Heart left ventricle (tissue), 13 donors: ENCODE data around the gene TBC1D4.

Source experiments
- POLR2A ChIP-seq, 2 donors: fragments of 450-650 bp; IDR thresholded peaks; one replicate each; pipeline ENCODE4 v1.6.1; 2017; ENCODE audit warnings: antibody characterized with exemption in 2 of 2, mild to moderate bottlenecking in 2 of 2, moderate library complexity in 2 of 2
- TF ChIP-seq, protein P1 (sequence below), 12 donors: fragments of 200-600 bp; sonication (generic) in 4 of 12; IDR thresholded peaks; one replicate each; pipeline versions ENCODE4 v1.5.0 to v1.8.0; 2018 to 2022; ENCODE audit warnings: antibody characterized with exemption in 12 of 12, mild to moderate bottlenecking in 5 of 12
- donor health status: ischemic (EF 13 %, LVEDD 7.1; RV severe dilation, severe dysfunction).
- donor health status: DM: no; HTN: yes; CAD: no.
- donor health status: DM: no; HTN: no; CAD: no.
- donor health status: ischemic (EF 25% LVEDD 6.9; RV normal size, moderate dysfunction).
- donor health status: ischemic (EF 25% LVEDD 5.7; RV mildly dilated, moderate dysfunction).
- donor health status: ischemic (EF 35%, LVEDD 5.7; RV mildly dilated, moderate dysfunction).
- donor health status: nonischemic (EF 11% LVEDD 7.7; RV severe dilation, severe dysfunction).
- donor health status: DM: yes; HTN: yes; CAD: no.
- donor health status: PGD.
- donor health status: ischemic (EF 29% LVEDD 5.4; RV normal size, mild dysfunction).
- donor health status: nonischemic (EF 23%, LVEDD 6.1; RV moderate dilation, normal function).

DNA sequence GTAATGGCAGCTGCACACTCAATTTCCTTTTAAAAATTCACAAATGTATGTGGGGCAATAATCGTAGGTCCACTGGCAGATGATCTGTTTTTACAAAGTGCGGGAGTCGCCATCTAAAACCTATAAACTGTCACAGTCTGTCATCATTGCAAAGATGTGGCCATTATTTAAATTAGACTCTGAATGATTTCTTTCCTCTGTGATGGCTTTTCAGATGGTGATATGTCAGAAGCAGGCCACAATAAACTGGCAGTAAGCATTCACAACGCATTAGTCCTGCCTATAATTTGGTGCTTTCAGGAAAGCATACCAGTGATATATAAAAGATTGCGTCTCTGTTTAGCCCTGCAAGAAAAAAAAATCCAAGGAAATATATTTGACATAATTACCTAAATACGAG lies 226.8 kb downstream of the TBC1D4 start:
- TF ChIP-seq, protein P1, sequence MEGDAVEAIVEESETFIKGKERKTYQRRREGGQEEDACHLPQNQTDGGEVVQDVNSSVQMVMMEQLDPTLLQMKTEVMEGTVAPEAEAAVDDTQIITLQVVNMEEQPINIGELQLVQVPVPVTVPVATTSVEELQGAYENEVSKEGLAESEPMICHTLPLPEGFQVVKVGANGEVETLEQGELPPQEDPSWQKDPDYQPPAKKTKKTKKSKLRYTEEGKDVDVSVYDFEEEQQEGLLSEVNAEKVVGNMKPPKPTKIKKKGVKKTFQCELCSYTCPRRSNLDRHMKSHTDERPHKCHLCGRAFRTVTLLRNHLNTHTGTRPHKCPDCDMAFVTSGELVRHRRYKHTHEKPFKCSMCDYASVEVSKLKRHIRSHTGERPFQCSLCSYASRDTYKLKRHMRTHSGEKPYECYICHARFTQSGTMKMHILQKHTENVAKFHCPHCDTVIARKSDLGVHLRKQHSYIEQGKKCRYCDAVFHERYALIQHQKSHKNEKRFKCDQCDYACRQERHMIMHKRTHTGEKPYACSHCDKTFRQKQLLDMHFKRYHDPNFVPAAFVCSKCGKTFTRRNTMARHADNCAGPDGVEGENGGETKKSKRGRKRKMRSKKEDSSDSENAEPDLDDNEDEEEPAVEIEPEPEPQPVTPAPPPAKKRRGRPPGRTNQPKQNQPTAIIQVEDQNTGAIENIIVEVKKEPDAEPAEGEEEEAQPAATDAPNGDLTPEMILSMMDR (IDR thresholded peaks at IDR 0.05) = no peak
- no peak for TF ChIP-seq POLR2A (IDR thresholded peaks at IDR 0.05)
